ENCODE results near the gene GSK3A.

The GSK3A gene

DNA sequence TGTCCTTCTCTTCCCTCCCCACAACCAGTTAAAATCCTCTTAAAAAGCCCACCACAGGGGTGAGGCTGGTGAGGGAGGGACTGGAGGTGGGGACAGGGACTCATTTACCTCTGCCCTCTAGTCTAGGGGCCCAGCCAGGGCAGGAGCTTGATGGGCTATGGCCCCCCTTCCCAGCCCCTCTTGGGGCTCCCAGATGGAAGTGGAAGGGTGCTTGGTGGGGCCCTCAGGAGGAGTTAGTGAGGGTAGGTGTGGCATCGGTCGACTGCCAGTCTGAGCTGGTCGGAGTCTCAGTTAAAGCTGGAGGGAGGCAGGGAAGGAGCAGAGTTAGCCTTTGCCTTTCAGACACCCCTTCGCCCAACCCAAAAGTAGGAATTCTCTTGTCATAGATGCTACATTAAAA, 11.8 kb downstream of the GSK3A start:
- Mint-ChIP-seq H3K36me3 (peaks cover 12% of the 10 kb centered on the region), H3K4me3 (no peak overlapping the region), H3K4me1 (peaks cover 33% of the 10 kb centered on the region), H3K27me3 (no peaks in the 10 kb centered on the region), H3K27ac (no peak overlapping the region), H3K9me3 (no peaks in the 10 kb centered on the region)

DNA sequence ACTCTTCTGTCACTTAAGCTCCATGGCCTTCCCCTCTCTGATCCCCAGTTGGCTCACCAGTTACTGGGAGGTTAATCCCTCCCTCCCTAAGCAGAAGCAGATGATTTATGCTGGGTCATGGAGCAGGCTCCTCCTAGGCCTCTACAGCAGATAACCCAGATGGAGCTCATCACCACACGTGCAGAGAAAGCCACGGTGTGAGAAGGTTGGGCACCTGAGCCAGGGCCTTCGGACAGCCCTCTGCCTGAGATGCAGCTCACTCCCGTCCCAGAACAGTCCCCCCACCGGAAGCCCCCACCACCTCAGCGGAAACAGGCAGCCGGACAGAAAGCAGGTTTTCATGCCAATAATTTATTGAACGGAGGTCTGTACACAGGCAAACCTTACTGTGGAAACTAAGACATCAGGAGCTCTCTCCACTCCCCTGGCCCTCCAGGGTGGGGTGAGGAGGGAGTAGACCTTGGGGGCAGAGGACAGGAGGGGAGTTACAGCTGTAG, 12.5 kb downstream of the GSK3A start:
- H3K27me3 Mint-ChIP-seq: no peaks in the 10 kb centered on the region
- H3K4me1 Mint-ChIP-seq: peaks cover 29% of the 10 kb centered on the region
- H3K9me3 Mint-ChIP-seq: no peaks in the 10 kb centered on the region
- H3K4me3 Mint-ChIP-seq: no peak overlapping the region
- H3K36me3 Mint-ChIP-seq: peaks cover 8% of the 10 kb centered on the region
- H3K27ac Mint-ChIP-seq: peak overlapping the region; percentile 77

DNA sequence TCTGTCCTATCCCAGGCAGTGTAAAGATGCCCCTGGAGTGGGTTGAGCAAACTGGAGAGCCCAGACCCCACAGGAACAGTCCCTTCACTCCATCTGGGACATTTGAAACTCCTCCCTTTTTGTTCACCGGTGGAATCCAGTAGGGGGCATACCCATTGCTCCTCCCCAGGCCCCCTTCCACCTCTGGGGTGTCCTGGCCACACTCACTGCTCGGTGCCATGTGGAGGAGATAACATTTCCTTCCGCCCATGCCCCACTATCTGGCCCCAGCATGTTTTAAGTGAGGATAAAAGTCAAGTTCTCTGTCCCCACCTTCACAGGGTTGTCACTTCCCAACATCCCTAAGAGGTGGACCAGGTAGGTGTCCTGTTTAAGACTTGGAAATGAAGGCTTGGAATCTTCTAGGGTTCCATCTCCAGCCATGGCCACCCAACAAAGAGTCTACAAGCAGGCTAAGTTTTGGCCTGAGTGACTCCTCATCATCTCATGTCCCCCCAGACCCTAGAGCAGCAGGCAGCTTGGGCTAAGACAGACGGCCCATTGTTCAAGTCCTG, 13.0 kb downstream of the GSK3A start:
- Mint-ChIP-seq H3K4me1 (peaks cover 29% of the 10 kb centered on the region), H3K27ac (peak overlapping the region; percentile 77), H3K27me3 (no peaks in the 10 kb centered on the region), H3K36me3 (peaks cover 10% of the 10 kb centered on the region), H3K4me3 (no peak overlapping the region), H3K9me3 (no peaks in the 10 kb centered on the region)

DNA sequence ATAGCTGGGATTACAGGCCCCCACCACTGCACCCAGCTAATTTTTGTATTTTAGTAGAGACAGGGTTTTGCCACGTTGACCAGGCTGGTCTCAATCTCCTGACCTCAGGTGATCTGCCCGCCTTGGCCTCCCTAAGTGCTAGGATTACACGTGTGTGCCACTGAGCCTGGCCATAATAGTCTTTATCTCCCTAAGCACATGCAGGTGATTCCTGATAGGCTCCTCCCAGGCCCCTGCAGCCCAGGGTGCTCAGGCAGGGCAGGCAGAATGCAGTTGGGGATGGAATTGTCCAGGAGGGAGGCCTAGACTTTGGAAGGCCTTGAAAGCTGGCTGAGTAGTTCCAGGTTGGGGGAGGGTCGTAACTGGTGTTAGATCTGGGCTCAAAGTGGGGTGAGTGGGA, 13.8 kb downstream of the GSK3A start:
- no peak overlapping the region for H3K27ac Mint-ChIP-seq

DNA sequence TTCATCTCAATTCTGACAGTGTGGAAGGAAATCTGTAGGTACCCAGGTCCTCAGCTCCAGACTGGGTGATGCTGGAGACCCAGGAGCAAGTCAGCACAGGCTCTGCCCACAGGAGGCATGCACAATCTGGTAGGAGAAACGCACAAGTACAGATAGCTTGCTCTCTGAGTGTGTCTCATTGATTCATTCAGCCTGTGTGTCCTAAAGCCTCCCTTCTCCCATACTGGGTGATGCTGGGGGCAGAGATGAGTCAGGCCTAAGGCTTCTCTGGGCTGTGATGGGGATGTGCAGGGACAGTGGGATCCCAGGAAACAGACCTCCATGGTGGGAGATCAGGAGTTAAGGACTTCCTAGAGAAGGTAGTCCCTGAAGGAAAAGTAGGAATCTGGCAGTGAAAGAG, 15.5 kb downstream of the GSK3A start:
- Mint-ChIP-seq H3K27me3 (no peaks in the 10 kb centered on the region), H3K4me3 (no peak overlapping the region), H3K27ac (peak overlapping the region; percentile 75), H3K36me3 (peaks cover 8% of the 10 kb centered on the region), H3K4me1 (peaks cover 37% of the 10 kb centered on the region), H3K9me3 (no peaks in the 10 kb centered on the region)

More for the DNA sequence above, 13.8 kb downstream of the GSK3A start:
- Mint-ChIP-seq H3K27me3 (no peaks in the 10 kb centered on the region), H3K4me1 (peaks cover 29% of the 10 kb centered on the region), H3K36me3 (peaks cover 10% of the 10 kb centered on the region), H3K4me3 (no peak overlapping the region), H3K9me3 (no peaks in the 10 kb centered on the region)

DNA sequence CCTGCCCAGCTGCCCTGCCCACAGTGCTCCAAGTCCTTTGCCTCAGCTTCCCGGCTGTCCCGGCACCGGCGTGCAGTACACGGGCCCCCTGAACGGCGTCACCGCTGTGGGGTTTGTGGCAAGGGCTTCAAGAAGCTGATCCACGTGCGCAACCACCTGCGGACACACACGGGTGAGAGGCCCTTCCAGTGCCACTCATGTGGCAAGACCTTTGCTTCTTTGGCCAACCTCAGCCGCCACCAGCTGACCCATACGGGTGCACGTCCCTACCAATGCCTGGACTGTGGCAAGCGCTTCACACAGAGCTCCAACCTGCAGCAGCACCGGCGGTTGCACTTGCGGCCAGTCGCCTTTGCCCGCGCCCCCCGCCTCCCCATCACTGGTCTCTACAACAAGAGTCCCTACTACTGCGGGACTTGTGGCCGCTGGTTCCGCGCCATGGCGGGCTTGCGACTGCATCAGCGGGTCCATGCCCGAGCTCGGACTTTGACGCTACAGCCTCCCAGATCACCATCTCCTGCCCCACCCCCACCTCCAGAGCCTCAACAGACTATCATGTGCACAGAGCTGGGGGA, 16.6 kb downstream of the GSK3A start:
- H3K27me3 Mint-ChIP-seq: no peaks in the 10 kb centered on the region
- H3K36me3 Mint-ChIP-seq: peaks cover 8% of the 10 kb centered on the region
- H3K9me3 Mint-ChIP-seq: no peaks in the 10 kb centered on the region
- peaks cover 41% of the 10 kb centered on the region for H3K4me1 Mint-ChIP-seq
- no peak overlapping the region for H3K27ac Mint-ChIP-seq
- no peak overlapping the region for H3K4me3 Mint-ChIP-seq

DNA sequence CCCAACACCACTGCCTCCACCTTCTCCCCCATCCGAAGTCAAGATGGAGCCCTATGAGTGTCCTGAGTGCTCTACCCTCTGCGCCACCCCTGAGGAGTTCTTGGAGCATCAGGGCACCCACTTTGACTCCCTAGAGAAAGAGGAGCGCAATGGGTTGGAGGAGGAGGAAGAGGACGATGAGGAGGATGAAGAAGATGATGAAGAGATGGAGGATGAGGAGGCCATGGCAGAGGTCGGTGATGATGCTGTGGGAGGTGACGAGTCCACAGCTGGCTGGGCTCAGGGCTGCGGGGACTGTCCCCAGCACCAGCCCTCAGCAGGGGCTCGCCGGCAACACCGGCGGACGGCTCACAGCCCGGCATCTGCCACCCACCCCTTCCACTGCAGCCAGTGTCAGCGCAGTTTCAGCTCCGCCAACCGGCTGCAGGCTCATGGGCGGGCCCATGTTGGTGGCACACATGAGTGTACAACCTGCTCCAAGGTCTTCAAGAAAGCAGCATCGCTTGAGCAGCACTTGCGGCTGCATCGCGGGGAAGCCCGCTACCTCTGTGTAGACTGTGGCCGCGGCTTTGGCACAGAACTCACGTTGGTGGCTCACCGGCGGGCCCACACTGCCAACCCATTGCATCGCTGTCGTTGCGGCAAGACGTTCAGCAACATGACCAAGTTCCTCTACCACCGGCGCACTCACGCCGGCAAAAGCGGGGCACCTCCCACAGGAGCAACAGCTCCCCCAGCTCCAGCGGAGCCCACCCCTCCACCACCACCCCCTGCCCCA, 17.3 kb downstream of the GSK3A start:
- peaks cover 46% of the 10 kb centered on the region for H3K4me1 Mint-ChIP-seq
- H3K36me3 Mint-ChIP-seq: peaks cover 10% of the 10 kb centered on the region
- H3K4me3 Mint-ChIP-seq: no peak overlapping the region
- H3K27ac Mint-ChIP-seq: no peak overlapping the region
- no peaks in the 10 kb centered on the region for H3K27me3 Mint-ChIP-seq
- H3K9me3 Mint-ChIP-seq: no peaks in the 10 kb centered on the region

DNA sequence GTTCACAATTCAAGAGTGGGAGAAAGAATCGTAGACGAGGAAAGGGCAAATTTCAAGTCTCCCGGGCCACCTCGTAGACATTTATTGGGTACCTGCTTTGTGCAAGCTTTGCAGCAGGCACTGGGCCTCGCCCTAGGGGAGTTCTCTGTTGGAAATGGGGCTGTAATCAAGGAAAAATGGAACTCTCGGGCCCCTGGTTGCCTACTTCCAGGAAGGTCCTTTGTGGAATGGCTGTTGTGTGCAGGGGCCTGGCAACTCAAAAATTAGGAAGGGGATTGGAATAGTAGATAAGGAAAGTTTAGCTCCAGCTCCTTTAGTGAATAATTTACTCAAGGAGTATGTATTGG, 21.7 kb downstream of the GSK3A start:
- Mint-ChIP-seq H3K4me3 (peak overlapping the region; percentile 97), H3K36me3 (peaks cover 6% of the 10 kb centered on the region), H3K27me3 (no peaks in the 10 kb centered on the region), H3K9me3 (no peaks in the 10 kb centered on the region), H3K4me1 (peaks cover 43% of the 10 kb centered on the region), H3K27ac (peak overlapping the region; percentile 97)

DNA sequence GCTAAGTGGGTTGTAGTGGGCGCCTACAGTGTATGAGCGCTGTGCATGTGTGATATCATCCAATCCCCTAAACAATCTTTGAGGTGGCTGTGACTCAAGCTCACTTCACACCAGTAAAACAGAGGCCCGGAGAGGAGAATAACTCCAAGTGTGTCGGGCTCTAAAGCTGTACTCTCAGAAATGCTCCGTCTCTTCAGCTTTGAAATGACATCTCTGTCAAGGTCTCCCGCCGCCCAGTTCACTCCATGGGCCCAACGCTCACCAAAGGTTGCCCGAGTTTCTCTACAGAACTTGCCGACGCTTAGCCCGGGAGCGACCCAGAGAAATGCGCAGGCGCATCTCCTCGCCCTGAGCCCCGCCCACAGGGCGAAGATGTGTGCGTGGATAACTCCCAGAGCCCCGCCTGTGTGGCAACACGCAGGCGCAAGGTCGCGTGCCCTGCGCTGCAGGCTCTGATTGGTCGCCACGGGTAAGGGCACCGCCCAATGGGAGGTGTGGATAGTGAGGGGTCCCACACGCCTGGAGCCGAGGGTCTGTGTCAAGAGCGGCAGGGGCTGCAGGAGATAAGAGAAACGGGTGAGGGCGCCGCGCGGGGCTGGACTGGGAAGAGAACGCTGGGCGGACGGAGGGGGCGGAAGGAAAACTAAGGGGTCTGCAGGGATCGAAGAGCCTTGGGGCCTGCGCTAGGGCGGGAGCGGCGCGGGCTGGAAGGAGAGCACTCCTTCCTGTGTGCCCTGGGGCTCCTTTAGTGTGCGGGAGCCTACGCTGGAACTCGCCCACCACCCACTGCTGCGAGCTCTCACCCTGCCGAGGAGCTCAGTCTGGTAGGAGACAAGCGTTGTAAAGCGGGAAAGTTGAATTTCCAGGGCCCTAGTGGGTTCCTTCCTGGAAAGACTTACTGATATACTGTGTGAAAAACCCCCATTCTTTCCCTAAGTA, 22.3 kb downstream of the GSK3A start, which contains the start of gene ZNF526:
Gene ZNF526, plus strand, starts transcription at position 501 of the 939 bp plus-strand sequence. CDS start 4,092 bp downstream, outside the sequence.
- H3K27me3 Mint-ChIP-seq: no peaks in the 10 kb centered on the region
- peaks cover 49% of the 10 kb centered on the region for H3K4me1 Mint-ChIP-seq
- H3K9me3 Mint-ChIP-seq: no peaks in the 10 kb centered on the region
- H3K4me3 Mint-ChIP-seq: peak within 1 kb of the TSS; percentile 97
- peaks cover 6% of the 10 kb centered on the region for H3K36me3 Mint-ChIP-seq
- H3K27ac Mint-ChIP-seq: peak within 1 kb of the TSS; percentile 97

DNA sequence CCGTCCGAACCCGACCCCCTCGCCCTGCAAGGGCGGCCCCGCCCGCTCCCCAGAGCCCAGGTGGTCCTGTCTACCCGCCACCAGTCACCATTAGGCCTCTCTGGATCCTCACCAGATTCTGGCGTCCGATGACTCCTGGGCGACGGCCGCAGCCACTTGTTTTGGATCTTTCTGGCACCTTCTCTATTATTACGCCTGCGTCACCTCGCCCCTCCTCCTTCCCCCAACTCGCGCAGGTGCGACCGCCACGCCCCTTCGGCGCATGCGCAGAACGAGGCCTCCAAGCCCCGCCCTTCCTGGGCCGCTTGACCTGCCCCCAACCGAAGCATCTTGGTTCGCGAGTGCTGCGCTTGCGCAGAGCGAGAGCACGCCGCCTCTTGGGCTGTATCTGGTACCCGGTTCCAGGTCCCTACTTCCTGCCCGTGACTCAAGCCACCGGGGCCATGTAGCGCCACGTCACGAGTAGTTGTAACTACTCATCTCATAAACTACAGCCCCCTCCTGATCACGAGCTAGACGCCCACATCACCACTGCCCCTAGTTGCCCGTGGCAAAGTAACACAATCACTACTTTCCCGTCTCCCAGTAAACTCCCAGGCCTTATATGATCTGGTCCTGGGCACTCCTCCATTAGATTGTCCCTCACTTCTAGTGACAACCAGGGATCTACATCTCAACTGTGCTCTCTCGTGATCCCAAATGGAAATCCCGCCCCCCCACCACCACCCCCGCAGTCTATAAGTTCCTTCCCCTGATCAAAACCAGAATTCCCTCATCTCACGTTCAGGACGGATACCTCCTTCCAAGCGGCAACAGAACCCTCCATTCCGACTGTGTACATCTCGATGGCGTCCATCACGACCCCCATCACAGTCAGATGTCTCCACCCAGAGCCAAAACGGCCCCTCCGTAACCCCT, 24.6 kb downstream of the GSK3A start, which contains the start of gene DEDD2:
Gene DEDD2, minus strand, starts transcription at position 158 of the 918 bp plus-strand sequence. CDS start 670 bp downstream, outside the sequence.
- Mint-ChIP-seq H3K27ac (peak within 1 kb of the TSS; percentile 94), H3K36me3 (peaks cover 11% of the 10 kb centered on the region), H3K27me3 (no peaks in the 10 kb centered on the region), H3K9me3 (no peaks in the 10 kb centered on the region), H3K4me1 (peaks cover 68% of the 10 kb centered on the region), H3K4me3 (peak within 1 kb of the TSS; percentile 86)

DNA sequence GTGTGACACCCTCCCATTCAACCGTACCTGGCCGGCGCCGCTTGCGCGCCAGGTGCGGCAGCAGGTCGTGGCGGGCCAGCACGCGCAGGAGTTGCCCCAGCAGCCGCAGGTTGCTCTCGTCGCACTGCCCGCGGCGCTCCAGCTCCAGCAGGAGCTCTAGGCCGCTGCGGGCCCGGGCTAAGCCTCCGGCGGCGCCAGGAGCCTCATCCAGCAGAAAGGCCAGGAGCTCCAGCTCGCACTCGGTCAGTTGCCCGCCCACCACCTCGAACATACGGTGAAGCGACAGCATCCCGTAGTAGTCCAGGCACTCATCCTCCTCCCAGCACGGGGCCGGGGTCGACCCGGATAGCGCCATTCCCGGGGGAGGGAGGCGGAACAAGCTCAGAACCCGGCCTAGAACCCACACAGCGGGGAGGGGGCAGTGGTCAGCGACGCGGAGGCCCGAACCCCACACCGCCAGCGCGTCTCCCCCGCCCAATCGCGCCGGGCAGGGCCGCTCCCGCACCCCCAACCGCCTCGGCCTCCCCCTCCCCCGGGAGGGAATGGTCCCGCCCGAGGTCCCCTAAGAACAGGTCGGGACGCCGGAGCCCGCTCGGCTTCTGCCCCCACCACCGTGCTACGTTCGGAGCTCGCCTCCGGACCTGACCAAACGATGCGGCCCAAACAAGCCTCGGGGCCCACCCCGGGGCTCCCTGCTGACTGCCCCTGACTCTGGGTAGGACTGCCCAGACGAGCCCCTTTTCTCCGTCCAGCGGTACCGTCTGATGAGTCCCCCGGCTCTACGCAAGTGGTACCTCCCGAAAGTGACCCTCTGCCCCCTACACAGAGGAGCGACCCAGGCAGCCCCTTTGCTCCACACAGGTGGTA, 25.5 kb downstream of the GSK3A start:
- H3K27me3 Mint-ChIP-seq: no peaks in the 10 kb centered on the region
- H3K4me1 Mint-ChIP-seq: peaks cover 70% of the 10 kb centered on the region
- H3K27ac Mint-ChIP-seq: peak overlapping the region; percentile 94
- H3K4me3 Mint-ChIP-seq: peak overlapping the region; percentile 86
- H3K9me3 Mint-ChIP-seq: no peaks in the 10 kb centered on the region
- H3K36me3 Mint-ChIP-seq: peaks cover 11% of the 10 kb centered on the region

DNA sequence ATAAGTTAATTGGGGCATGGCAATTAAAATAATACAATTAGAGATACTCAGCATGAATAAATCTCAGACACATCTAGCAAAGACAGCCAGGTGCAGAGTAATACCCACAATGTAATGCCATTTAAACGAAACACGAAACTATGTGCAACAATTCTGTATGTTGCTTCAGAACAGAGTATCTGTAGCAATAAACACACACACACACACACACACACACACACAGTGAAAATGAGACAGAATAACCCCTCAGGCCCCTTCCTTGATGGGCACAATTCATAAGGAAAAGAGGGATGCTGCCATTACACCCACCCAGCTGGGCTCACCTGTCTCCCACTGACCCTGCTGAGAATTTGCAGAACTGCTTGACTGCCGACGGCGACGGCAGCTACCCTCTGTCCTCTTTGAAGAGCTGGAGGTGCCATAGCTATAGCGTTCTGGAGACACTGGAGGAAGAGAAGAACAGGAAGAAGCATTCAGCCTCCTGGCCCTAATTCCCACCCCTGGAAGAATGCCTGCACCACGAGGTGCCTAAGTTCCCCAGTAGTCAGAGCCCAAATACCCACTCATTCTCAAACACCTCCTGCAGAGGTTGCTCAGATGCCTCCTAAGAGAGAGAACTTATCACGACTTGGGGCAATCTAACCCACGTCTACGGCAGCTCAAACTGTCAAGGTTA, 27.5 kb downstream of the GSK3A start:
- Mint-ChIP-seq H3K27me3 (no peaks in the 10 kb centered on the region), H3K36me3 (peaks cover 10% of the 10 kb centered on the region), H3K4me1 (peaks cover 61% of the 10 kb centered on the region)

DNA sequence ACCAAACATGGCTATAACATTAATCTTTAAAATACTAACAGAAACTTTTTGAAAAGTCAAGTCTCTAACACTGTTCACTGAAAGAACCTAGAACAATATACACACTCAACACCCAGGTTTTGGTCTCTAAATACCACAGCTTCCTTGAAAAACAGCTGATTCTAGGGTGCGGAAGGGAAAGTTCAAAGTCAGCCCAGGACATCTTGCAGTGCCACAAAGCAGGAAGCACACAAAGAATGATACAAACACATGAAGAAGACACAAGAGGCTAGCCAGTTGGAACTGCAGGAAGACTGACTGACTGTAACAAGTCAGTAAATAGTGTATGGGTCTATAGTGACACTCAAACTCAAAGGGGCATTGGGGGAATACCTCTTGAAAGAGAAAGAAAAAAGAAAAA, 29.5 kb downstream of the GSK3A start:
- Mint-ChIP-seq H3K36me3 (peaks cover 14% of the 10 kb centered on the region), H3K4me1 (peaks cover 64% of the 10 kb centered on the region), H3K4me3 (peak overlapping the region; percentile 61), H3K9me3 (no peaks in the 10 kb centered on the region), H3K27me3 (no peaks in the 10 kb centered on the region), H3K27ac (peak overlapping the region; percentile 85)

More for the DNA sequence above, 27.5 kb downstream of the GSK3A start:
- peak overlapping the region; percentile 76 for H3K27ac Mint-ChIP-seq
- no peaks in the 10 kb centered on the region for H3K9me3 Mint-ChIP-seq
- peak overlapping the region; percentile 86 for H3K4me3 Mint-ChIP-seq
